Neural cell (in vitro differentiated cells): Measurements from ENCODE around the gene CREB3L1. TPM values are rescaled to one million over a fixed set of nuclear protein-coding genes. Genes with fewer than 3 reads are reported as not detected.
A peak's percentile ranks its signal among the peaks of the same experiment; 100 is the strongest.

Experiments used
- H2AFZ ChIP-seq: fragments of 200-600, 300-800 bp; sonication (generic), shearing (Covaris generic); 2 replicates; pipeline ENCODE4 v1.6.0; 2014; ENCODE audit warnings: low read depth, mild to moderate bottlenecking, antibody characterized with exemption, low read length, moderate library complexity
- H3F3A ChIP-seq: fragments of 200-600 bp; shearing (Covaris generic); 2 replicates; pipeline ENCODE4 v1.6.1; 2016; ENCODE audit warnings: mild to moderate bottlenecking, moderate library complexity, mixed read lengths, antibody characterized with exemption, low read length; ENCODE audit not compliant: insufficient read depth, poor library complexity, severe bottlenecking
- H3K27ac ChIP-seq: fragments of 200-600, 300-800 bp; sonication (generic), shearing (Covaris generic); 2 replicates; pipeline ENCODE4 v1.5.1; 2014; ENCODE audit warnings: mild to moderate bottlenecking, low read length, moderate library complexity
- H3K27me3 ChIP-seq: fragments of 300-800, 200-600 bp; sonication (generic), shearing (Covaris generic); 2 replicates; pipeline ENCODE4 v1.6.0; 2014; ENCODE audit warnings: mild to moderate bottlenecking, low read depth, low read length, moderate library complexity; ENCODE audit not compliant: insufficient read depth
- H3K36me3 ChIP-seq: fragments of 300-800, 200-600 bp; sonication (generic), shearing (Covaris generic); 2 replicates; pipeline ENCODE4 v1.5.1; 2014; ENCODE audit warnings: mild to moderate bottlenecking, antibody characterized with exemption, low read length, moderate library complexity; ENCODE audit not compliant: insufficient read depth
- H3K4me2 ChIP-seq: fragments of 300-800, 200-600 bp; sonication (generic), shearing (Covaris generic); 2 replicates; pipeline ENCODE4 v1.6.0; 2014; ENCODE audit warnings: mild to moderate bottlenecking, low read length
- H3K4me3 ChIP-seq: fragments of 300-800, 200-600 bp; sonication (generic), shearing (Covaris generic); 2 replicates; pipeline ENCODE4 v1.5.1; 2014; ENCODE audit warnings: mild to moderate bottlenecking, low read length, moderate library complexity
- H3K79me2 ChIP-seq: fragments of 200-600 bp; shearing (Covaris generic); replicated peaks from 2 replicates; pipeline ENCODE4 v1.6.0; 2014; ENCODE audit warnings: mild to moderate bottlenecking, low read length, moderate library complexity; ENCODE audit not compliant: insufficient read depth
- H3K9ac ChIP-seq: fragments of 300-800, 200-600 bp; sonication (generic), shearing (Covaris generic); 2 replicates; pipeline ENCODE4 v1.6.1; 2016; ENCODE audit warnings: mild to moderate bottlenecking, low read length, mixed read lengths
- H3K9me2 ChIP-seq: fragments of 200-600 bp; shearing (Covaris generic); 2 replicates; pipeline ENCODE4 v1.6.1; 2016; ENCODE audit warnings: mild to moderate bottlenecking, low read length, mixed read lengths; ENCODE audit not compliant: insufficient read depth
- H3K9me3 ChIP-seq: fragments of 200-600, 300-800 bp; sonication (generic), shearing (Covaris generic); 2 replicates; pipeline ENCODE4 v1.6.1; 2016; ENCODE audit warnings: mild to moderate bottlenecking, mixed run types, low read length, moderate library complexity, mixed read lengths
- H4K20me1 ChIP-seq: fragments of 200-600 bp; shearing (Covaris generic); 2 replicates; pipeline ENCODE4 v1.6.1; 2016; ENCODE audit warnings: mild to moderate bottlenecking, mixed run types; ENCODE audit not compliant: insufficient read depth
- CTCF ChIP-seq: fragments of 450-650 bp; IDR thresholded peaks from 2 replicates; pipeline ENCODE4 v1.5.1; 2014; ENCODE audit warnings: antibody characterized with exemption, mild to moderate bottlenecking, moderate library complexity; ENCODE audit not compliant: poor library complexity, severe bottlenecking
- MXI1 ChIP-seq: fragments of 450-650 bp; conservative IDR thresholded peaks from 2 replicates; pipeline ENCODE4 v1.6.1; 2014; ENCODE audit warnings: antibody characterized with exemption, mild to moderate bottlenecking; ENCODE audit not compliant: poor library complexity, severe bottlenecking
- POLR2AphosphoS5 ChIP-seq: IDR thresholded peaks from 2 replicates; pipeline ENCODE4 v1.6.1; 2012
- RAD21 ChIP-seq: fragments of 450-650 bp; conservative IDR thresholded peaks from 2 replicates; pipeline ENCODE4 v1.6.1; 2014; ENCODE audit warnings: antibody characterized with exemption, mild to moderate bottlenecking, moderate library complexity
- REST ChIP-seq: IDR thresholded peaks from 2 replicates; pipeline ENCODE4 v1.6.1; 2012; ENCODE audit warnings: borderline replicate concordance
- SMC3 ChIP-seq: fragments of 450-650 bp; conservative IDR thresholded peaks from 2 replicates; pipeline ENCODE4 v1.6.1; 2014; ENCODE audit warnings: antibody characterized with exemption, mild to moderate bottlenecking, moderate library complexity; ENCODE audit not compliant: poor library complexity
- polyA plus RNA-seq: library from polyadenylated mRNA; depleted of rRNA; stranded (reverse); fragments of >200 nt; gene quantifications from 2 replicates; pipeline ENCODE4 v1.2.3, GENCODE V29; 2014

CREB3L1 gene
- polyA plus RNA-seq, 1 donor from 2014 or later = not detected

- no peaks in the 10 kb centered on the region for H3K36me3 ChIP-seq
- no peaks in the 10 kb centered on the region for H4K20me1 ChIP-seq
- H3K9me2 ChIP-seq = no peaks in the 10 kb centered on the region
- H3K27ac ChIP-seq = peak overlapping the region; percentile 84
- peak overlapping the region; percentile 61 for H3K9ac ChIP-seq
- peak overlapping the region; percentile 41 for H3K4me2 ChIP-seq
- H3F3A ChIP-seq = no peaks in the 10 kb centered on the region
- H3K79me2 ChIP-seq = peaks cover 5% of the 10 kb centered on the region
- H3K4me3 ChIP-seq = peak overlapping the region; percentile 54
- TF ChIP-seq CTCF (peak; percentile 39), SMC3 (peak; percentile 21), RAD21 (no peak), POLR2AphosphoS5 (peak; percentile 18)
- peaks cover 3% of the 10 kb centered on the region for H3K27me3 ChIP-seq
- peak overlapping the region; percentile 4 for H2AFZ ChIP-seq
- no peaks in the 10 kb centered on the region for H3K9me3 ChIP-seq
These were observed 61.7 kb downstream of the CREB3L1 start for GRCh38 chr11:46338988-46339666.

- H3K4me2 ChIP-seq = peak overlapping the region; percentile 41
- H3K36me3 ChIP-seq = no peaks in the 10 kb centered on the region
- no peaks in the 10 kb centered on the region for H3K27me3 ChIP-seq
- no peaks in the 10 kb centered on the region for H3K9me3 ChIP-seq
- peaks cover under 1% of the 10 kb centered on the region for H3K79me2 ChIP-seq
- no peaks in the 10 kb centered on the region for H3K9me2 ChIP-seq
- H4K20me1 ChIP-seq = no peaks in the 10 kb centered on the region
- H3K4me3 ChIP-seq = peak overlapping the region; percentile 54
- H2AFZ ChIP-seq = no peak overlapping the region
- no peaks in the 10 kb centered on the region for H3F3A ChIP-seq
- peak overlapping the region; percentile 61 for H3K9ac ChIP-seq
- H3K27ac ChIP-seq = peak overlapping the region; percentile 84
- TF ChIP-seq REST (no peak), CTCF (no peak), MXI1 (no peak), POLR2AphosphoS5 (no peak)
These were observed 62.4 kb downstream of the CREB3L1 start for GRCh38 chr11:46339816-46340215.
